IPS-NIHi7 (cell line): ENCODE results near the gene NPW.
A peak's percentile ranks its signal among the peaks of the same experiment; 100 is the strongest.

Source experiments
- DNase-seq: peaks from one replicate; pipeline ENCODE4 v3.0.0; 2012; ENCODE audit warnings: mixed read lengths; ENCODE audit errors: extremely low spot score

NPW gene

DNA sequence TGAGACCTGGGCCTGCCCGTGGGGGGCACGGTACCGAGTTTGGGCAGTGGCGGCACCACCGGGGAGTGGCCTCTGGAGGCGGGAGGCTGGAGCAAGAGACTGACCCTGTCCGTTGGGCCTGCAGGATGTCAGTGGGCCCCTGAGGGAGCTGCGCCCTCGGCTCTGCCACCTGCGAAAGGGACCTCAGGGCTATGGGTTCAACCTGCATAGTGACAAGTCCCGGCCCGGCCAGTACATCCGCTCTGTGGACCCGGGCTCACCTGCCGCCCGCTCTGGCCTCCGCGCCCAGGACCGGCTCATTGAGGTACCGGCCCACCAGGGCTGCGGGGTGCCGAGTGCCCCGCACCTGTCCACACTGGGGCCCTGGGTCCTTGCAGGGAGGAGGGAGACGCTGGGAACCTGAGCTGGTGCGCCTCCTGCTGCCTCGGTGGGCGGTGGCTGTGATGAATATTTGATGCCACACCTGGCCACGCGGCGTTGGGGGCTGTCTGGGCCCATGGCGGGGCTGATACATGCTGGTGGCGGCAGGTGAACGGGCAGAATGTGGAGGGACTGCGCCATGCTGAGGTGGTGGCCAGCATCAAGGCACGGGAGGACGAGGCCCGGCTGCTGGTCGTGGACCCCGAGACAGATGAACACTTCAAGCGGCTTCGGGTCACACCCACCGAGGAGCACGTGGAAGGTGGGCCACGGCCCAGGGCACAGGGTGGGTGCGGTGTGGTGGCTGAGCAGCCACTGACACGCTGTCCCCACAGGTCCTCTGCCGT lies 16.8 kb downstream of the NPW start:
- no peak for DNase-seq

DNA sequence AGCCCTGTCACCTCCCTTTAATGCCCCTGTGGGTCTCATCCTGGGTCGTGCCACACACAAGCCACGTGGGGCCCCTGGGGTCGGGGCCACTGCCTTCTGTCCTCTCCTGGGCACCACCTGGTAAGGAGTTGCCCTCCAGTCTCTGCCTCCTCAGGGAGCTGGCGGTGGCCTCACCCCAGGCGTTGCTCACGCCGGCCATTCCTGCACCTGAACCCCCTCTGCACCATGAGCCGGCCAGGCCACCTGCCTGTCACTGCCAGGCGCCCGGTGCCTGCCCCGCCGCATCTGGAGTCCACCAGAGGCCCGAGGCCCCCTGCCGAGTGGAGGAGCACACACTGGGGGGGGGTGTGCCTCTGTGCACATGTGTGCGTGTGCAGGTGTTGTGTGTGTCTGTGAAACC lies 17.5 kb downstream of the NPW start:
- no peak for DNase-seq

DNA sequence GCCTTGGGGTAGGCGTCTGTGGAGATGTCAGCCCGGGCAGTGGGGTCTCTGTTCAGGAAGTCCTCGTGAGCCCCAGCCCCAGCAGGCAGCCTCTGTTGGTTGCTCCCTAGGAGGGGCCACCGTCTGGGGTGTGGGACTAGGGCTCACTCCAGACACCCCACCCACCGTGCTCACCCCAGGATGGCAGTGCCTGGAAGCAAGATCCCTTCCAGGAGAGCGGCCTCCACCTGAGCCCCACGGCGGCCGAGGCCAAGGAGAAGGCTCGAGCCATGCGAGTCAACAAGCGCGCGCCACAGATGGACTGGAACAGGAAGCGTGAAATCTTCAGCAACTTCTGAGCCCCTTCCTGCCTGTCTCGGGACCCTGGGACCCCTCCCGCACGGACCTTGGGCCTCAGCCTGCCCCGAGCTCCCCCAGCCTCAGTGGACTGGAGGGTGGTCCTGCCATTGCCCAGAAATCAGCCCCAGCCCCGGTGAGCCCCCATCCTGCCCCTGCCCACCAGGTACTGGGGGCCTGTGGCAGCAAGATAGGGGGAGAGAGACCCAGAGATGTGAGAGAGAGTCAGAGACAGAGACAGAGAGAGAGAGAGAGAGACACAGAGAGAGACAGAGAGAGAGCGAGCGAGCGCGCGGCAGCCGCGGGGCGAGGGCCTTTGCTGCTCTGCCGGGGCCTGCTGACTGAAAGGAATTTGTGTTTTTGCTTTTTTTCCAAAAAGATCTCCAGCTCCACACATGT lies 18.2 kb downstream of the NPW start:
- DNase-seq, result no peak

DNA sequence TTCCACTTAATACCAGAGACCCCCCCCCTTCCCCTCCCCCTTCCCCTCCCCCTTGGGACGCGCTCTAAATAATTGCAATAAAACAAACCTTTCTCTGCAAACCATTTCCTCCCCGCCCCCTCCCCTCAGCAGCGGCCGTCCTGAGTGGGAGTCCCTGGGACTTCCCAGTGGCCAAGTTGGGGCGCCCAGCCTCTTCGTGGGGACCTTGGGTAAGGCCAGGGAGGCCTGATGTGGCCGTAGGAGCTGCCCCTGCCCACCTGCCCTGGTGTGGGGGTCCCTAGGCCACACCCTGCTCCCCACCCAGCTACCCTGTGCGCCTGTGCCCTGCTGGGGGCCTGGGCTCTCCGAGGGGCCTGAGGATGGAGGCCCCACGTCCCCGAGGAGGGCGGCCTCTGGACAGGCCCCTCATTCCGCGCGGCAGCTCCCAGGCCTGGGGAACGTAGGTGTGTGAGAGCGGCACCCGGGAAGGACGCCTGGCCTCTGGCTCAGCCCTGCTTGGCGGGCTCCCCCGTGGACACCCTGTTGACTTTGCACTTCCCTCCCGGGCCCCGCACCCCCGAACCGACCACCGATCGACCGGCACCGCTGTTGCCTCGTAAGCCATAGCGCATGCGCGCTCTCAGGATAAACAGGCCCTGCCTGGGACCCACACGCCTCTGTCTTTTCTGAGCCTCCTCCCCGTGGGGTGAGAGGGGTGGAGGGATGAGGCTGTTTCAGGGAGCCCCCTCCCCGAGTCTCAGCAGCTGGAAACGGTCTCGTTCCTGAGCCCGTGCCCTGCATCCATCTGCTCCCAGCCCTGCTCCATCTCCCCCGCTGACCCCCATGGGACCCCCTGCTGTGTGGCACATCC lies 19.0 kb downstream of the NPW start:
- no peak for DNase-seq

DNA sequence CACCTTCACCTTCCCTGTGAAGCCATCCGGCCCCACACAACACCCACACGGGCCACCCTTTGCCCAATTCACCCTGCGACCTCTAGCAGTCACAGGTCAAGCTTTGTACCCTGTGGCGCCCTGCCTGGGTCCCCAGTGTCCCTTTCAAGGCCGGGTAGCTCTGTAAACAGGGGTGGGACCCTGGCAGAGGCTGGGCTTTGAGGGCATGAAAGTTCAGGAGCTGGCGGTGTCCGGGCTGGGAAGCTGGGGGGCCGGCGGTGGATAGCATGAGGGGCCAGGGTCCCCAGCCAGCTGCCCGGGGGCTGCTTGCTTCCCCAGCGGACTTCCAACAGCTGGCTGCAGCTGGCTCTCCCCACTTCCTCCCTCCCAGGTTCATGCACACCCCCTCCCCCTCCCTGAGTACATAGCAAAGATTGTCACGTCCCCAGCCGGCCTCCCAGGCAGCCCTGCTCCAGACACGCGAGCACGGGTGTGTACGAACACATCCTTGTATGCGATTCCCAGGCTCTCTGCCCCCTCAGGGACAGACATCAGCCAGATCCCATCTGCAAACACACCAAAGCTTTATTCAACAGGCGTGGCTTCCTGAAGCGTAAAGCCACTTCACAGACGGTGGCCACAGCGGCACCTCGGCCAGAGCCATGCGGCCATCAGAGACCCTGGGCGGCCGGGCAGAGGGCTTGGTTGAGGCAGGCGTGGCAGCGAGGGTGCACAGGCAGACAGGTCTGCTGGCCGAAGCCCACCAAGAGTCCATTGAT lies 19.9 kb downstream of the NPW start:
- no peak for DNase-seq

DNA sequence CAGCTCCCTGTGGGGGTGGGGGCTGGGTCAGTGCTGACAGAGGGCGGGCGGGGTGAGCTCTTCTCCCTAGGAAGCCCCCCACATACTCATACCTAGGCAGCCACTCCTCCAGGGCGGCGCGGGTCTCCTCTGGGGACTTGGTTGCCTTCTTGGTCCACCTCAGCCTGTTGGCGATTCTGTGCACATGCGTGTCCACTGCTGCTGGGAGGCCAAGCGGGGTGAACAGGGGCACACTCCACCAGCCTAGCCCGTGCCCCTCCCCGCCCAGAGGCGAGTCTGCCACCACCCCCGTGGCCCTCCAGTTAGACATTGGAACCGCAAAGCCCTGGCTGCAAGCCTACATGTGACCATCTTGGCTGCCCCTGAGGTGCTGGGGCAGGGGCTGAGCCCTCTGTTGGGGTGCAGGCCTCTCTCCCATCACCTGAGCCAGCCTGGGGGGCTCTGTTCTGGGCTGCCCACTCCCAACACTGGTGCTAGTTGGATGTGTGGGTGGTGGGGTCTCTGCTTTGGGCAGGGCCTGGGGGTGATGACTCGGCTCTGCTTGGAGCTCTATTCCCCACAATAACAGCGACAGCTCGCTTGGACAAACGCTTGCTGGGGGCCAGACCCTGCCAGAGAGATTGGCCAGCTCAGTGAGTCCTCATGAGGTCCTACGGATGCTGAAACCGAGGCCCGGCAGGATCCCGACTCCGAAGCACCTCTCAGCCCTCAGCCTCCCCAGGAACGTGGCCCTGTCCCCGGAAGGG lies 20.6 kb downstream of the NPW start:
- DNase-seq, result no peak

DNA sequence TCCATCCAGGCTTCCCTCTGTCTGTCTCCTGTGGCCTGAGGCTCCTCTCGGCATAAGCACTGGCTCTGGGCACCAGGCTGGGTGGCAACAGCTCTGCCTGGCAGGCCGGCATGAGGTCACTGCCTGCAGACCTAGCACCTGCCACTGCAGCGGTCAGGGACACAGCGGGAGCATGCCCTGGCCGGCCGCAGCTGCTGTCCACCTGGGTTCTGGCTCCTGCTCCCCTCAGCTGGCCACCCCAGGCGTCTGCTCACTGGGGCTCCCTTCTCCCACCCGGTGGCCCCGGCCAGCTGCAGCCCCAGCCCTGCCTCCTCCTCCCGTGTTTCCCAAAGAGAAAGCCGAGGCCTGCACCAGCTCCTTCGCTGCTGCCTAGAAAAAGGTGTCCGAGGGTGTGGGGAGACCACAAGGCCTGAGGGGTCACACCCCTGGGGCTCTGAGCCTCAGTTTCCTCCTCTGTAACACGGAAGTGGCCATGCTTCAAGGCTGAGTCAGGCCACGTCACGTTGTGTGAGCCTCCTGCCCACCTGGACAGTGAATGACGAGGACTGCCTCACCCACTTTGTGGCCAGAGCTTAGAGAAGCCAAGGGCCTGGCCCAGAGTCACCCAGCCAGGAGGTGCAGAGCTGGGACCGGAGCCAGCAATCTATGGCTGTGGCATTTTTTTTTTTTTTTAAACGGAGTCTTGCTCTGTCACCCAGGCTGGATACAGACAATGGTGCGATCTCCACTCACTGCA lies 21.4 kb downstream of the NPW start:
- DNase-seq, result no peak

DNA sequence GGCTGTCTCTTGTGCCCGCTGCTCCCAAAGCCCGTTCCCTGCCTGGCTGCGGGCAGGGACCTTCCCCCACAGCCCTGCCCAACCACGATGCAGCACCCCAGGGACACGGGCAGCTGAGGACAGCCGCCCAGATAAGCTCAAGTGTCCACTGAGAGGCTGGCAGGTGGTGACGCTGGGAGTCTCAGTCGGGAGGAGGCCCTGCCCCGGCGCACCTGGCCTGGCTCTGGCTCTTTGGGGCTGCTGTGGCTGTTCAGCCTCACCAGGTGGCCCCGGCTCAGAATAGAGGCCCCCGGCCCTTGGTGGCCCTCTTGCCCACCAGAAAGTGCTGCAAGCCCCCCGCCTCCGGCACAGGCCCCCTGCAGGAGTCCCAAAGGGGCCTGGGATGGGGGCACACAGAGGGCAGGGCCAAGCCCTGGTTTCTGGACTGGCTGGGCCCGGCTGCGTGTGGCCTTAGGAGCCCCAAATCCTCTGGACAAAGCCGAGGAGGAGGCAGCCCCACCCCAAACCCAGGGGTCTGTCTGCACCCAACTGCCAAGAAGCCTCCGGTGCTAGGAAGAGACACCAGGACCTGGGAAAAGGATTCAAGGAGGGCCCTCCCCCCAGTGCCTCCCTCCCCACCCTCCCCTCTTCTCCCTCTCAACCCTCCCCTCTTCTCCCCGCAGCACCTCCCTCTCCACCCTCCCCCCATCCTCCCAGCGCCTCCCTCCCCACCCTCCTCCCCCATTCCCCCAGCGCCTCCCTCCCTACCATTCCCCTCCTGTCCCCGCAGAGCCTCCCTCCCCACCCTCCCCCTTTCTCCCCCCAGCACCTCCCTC lies 22.8 kb downstream of the NPW start:
- DNase-seq, result no peak

DNA sequence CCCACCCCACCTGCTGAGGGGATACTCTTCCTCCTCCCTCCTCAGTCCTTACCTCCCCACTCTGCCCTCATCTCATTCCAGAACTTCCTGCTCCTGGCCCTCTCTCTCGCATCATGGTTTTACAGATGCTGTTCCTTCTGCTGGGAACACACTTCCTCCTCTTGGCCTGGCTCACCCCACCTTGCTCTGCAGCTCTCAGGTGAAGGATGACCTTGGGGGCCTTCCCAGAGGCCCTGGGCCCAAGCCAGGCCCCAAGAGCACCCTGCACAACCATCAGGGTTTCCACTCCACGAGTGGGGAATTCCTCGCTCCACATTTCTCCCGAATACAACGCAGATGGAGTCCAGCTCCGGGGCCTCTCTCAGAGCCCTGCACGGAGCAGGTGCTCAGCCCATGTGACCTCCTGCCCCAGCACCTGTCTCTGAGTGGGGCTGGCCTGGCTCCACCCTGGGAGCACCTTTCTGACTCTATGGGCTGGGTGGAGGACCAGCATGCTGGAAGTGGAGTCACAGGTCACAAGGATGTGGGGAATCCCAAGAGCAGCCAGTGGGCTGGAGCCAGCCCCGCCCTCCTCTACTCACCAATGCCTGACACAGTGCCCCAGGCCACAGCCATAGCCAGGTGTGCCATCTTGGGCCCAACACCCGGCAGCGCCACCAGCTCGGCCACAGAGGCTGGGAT lies 23.5 kb downstream of the NPW start:
- no peak for DNase-seq

DNA sequence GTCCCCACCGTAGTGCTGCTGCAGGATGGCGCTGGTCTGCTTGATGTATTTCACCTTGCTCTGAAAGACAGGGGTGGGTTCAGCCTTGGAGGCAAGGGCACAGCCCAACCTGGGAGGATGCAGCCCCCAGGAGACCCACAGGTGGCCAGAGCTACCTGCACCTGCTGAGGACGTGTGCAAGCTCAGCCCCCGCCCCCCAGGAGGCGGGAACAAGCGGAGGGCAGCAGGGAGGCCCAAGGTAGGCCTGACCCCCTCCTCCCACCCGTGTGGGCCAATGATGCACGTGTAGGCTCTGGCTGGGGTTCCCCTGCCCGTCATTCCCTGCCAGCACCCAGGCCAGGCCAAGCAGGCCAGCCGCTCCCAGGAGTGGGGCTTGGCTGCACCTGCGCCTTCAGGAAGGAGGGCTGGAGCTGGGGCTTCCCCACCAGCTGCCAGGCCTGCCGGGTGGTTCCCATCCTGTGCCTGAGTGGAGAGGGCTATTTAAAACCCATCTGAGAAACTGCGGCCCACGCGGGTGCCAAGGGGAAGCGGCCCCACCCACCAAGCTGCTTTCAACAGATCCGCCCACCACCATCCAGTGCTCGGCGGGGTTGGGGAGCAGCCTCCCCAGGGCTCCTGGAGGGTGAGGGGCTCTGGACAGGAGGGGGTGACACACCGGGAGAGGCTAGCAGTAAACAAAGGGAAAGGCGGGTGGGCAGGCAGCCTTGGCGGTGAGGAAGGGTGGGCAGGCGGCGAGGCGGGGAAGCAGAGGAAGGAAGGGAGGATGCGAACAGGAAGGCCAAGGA lies 24.3 kb downstream of the NPW start:
- DNase-seq, result no peak

DNA sequence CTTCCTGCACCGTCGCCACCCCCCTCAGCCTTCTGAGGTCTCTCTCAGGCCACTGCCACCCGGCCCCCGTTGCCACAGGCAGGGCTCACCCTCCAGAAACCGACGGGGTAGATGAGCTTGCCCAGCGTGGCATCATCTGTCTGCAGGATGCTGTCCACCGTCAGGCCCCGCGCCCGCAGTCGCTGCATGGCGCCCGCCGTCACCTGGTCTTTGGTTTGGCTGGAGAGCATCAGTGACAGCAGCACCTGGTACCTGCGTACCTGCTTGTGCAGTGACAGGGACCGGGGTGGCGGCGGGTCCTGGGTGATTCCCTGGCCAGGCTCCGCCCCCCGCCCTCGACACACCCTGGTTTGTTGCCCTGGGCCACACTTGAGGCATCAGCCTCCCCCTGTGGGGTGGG lies 25.0 kb downstream of the NPW start:
- no peak for DNase-seq

DNA sequence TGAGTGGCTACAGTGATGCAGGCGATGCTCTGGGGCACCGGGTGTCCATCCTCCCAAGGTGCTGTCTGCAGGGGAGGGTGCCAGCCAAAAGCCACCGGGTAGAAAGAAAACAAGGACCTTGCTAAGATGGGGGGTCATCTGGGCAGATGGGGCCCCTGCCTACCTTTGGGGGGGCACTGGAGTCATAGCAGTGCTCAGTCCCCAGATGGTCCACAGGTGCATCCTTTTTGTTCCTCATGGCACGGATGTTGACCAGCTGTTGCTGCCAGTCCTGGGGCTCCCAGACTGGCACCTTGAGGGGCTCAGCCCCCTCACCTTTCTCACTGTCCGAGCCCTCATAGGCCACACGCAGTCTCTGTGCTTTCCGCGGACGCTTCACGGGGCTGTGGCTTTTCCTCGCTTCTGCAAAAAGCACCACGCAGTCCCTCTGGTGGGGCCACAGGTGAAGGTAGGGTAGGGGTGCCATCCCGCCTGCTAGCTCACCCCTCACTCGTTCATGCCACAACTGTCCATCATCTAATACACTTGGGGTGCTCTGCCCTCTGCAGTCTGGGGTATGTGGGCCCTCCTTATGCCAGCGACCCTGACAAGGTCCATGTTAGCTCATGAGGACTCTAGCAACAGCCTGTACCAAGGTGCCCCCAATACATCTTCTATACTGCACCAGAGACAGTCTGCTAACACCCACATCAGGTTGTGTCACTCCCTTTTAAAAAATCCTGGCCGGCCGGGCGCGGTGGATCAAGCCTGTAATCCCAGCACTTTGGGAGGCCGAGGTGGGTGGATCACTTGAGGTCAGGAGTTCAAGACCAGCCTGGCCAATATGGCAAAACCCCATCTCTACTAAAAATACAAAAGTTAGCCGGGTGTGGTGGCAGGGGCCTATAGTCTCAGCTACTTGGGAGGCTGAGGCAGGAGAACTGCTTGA lies 26.6 kb downstream of the NPW start:
- DNase-seq, result no peak

DNA sequence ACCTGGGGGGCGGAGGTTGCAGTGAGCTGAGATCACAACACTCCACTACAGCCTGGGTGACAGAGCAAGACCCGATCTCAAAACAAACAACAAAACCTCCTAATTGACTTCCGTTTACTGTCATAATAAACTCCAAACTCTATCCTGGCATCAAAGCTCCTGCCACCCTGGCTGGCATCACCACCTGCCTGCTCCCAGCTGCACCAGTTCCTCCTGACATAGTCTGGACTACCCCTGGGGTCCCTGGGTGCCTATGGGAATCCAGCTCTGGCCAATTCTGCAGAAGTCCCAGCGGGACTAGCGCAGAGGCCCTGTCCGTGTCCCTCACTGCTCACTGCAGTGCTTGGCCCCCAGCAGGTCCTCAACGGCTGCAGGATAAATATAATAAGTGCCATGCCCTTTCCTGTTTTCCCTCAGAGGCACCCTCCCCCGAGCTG lies 27.3 kb downstream of the NPW start:
- no peak for DNase-seq

DNA sequence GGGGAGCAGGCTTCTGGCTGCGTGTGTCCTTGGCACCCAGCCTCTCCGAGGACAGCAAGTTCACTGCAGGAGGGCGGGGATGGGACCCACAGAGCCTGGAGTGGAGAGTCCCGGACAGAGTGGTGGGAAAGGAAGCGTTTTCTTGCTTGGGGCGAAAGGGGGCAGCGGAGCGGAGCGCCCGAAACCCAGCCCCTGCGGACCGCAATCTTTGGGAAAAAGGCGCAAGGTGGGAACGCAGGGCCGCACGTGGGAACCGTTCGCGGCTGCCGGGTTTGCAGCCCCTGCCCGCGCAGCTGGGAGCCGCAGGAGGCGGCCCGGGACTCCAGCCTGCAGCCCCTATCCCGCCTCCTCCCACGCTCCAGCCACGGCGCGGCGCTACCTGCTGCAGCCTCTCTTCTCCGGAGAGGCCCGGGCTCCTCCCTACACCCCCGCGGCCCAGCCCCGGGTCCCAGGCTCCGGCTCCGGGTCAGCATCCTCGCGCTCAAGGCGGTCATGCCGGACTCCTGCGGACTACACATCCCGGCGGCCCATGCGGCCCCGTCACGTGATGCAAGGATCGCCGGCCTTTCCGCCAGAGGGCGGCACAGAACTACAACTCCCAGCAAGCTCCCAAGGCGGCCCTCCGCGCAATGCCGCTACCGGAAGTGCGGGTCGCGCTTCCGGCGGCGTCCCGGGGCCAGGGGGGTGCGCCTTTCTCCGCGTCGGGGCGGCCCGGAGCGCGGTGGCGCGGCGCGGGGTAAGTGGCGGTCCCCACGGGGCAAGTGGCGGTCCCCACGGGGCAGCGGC lies 27.9 kb downstream of the NPW start, which contains the start of the genes NTHL1 and TSC2:
NTHL1 (minus strand) TSS at position 505 of the 786 bp plus-strand sequence; CDS start at position 494, 11 bp downstream.
TSC2 (plus strand) TSS at position 656 of the 786 bp plus-strand sequence. CDS start 631 bp downstream, outside the sequence.
- DNase-seq, result peak; percentile 99

DNA sequence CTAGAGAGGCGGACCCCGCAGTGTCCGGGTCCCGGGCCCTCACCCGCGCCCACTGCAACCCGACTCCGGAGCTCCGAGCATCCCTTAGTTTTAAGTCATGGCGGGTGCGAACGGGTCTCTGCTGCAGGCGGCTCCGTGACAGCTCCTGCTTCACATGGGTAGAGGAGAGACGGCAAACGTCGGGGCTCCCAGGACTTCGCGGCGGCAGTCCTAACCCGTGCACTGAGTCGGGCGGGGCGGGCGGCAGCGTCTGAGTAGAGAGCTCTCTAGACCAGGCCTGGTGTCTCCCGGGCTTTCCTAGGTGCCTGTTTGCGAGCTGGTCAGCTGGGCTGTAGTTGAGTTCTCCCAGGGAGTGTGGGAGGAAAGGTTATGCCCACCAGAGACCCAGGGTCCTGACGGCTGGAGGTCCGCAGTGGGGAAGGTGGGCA lies 28.5 kb downstream of the NPW start:
- DNase-seq, result no peak

DNA sequence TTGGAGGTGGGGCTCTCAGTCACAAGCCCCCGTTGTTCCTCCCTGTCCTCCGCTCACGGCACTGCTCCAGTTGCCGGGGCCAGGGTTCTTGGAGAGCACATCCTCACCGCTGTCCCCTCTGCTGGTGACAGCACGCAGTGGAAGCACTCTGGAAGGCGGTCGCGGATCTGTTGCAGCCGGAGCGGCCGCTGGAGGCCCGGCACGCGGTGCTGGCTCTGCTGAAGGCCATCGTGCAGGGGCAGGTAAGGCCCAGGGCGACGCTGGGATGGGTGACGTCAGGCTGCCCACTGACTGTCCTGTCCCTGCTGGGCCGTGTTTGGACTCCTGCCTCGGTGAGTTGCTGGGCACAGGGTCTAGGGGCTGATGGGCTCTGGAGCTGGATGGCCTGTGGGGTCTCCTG lies 33.6 kb downstream of the NPW start:
- no peak for DNase-seq
